HepG2 (cell line): ENCODE data around the gene MGA. TPM values are rescaled to one million over a fixed set of nuclear protein-coding genes. Genes with fewer than 3 reads are reported as not detected.

Source experiments
- ATAC-seq: fragments of 200-7000 bp; cut with Tn5 transposase; 3 replicates; pipeline ENCODE4 v1.9.1; 2020; ENCODE audit warnings: mild to moderate bottlenecking, moderate library complexity
- BruUV-seq: library from RNA; stranded (reverse); fragments of 400-500 nt; replicated peaks from 2 replicates; lab custom pipeline; 2021; lab: Mats Ljungman, UMichigan
- CTCF ChIA-PET: fragments of 300-600 bp; formaldehyde crosslinking; extraction: SDS; loops from one replicate; lab custom pipeline; 2021; ENCODE audit warnings: low total read pairs, inconsistent platforms, low intra/inter-chr PET ratio; lab: Yijun Ruan, JAX
- POLR2A ChIA-PET: fragments of 350-600 bp; sonication (Branson Sonifier 250); formaldehyde crosslinking; loops from one replicate; lab custom pipeline; 2020; ENCODE audit warnings: antibody characterized with exemption, inconsistent platforms; lab: Yijun Ruan, JAX
- DNase-seq: peaks from one replicate; pipeline ENCODE4 v3.0.0-alpha.2; 2015; ENCODE audit warnings: low spot score
- FAIRE-seq: peaks from 3 replicates; lab custom pipeline; 2011; peaks lifted over from hg19 to GRCh38; lab: Jason Lieb, UNC
- H2AFZ ChIP-seq: one replicate; pipeline ENCODE4 v1.6.1; 2011; ENCODE audit warnings: low read length, inconsistent platforms
- H3K27ac ChIP-seq: fragments of 300-600 bp; 3 replicates; pipeline ENCODE4 v1.8.0; 2011; ENCODE audit warnings: mixed run types, mild to moderate bottlenecking, mixed read lengths, low read length, inconsistent platforms; ENCODE audit not compliant: insufficient read depth; ENCODE audit errors: extremely low read length
- H3K27me3 ChIP-seq, 2 experiments: fragments of 200-600 bp in 1 of 2; 2 replicates in 1 of 2; 3 replicates in 1 of 2; pipeline versions ENCODE4 v1.6.0 to v1.8.0; 2011; ENCODE audit warnings: low read length in 2 of 2, mild to moderate bottlenecking in 2 of 2, moderate library complexity in 2 of 2, inconsistent platforms in 1 of 2; ENCODE audit not compliant: insufficient read depth in 2 of 2, control insufficient read depth in 1 of 2
- H3K36me3 ChIP-seq, 2 experiments: fragments of 200-600 bp in 1 of 2; replicated peaks in 1 of 2; 2 replicates in 1 of 2; 3 replicates in 1 of 2; pipeline versions ENCODE4 v1.5.1 to v1.8.0; 2011; ENCODE audit warnings: low read length in 2 of 2, inconsistent platforms in 1 of 2; ENCODE audit not compliant: insufficient read depth in 2 of 2, control insufficient read depth in 1 of 2
- H3K4me1 ChIP-seq: 2 replicates; pipeline ENCODE4 v1.5.1; 2012; ENCODE audit warnings: low read length, inconsistent platforms; ENCODE audit not compliant: insufficient read depth
- H3K4me2 ChIP-seq: 2 replicates; pipeline ENCODE4 v1.6.0; 2011; ENCODE audit warnings: low read depth, low read length, inconsistent platforms
- H3K4me3 ChIP-seq, 3 experiments: fragments of 200-600 bp in 1 of 3; sonication (generic), shearing (Covaris generic) in 1 of 3; replicated peaks in 1 of 3; 2 replicates each; pipeline ENCODE4 v1.5.1; 2011 to 2016; ENCODE audit warnings: low read length in 3 of 3, inconsistent platforms in 2 of 3, low read depth in 2 of 3, mild to moderate bottlenecking in 2 of 3, control low read depth in 1 of 3, mixed read lengths in 1 of 3; ENCODE audit not compliant: insufficient read depth in 1 of 3
- H3K79me2 ChIP-seq: one replicate; pipeline ENCODE4 v1.6.1; 2011; ENCODE audit warnings: low read length, inconsistent platforms; ENCODE audit not compliant: insufficient read depth
- H3K9ac ChIP-seq: 2 replicates; pipeline ENCODE4 v1.6.0; 2011; ENCODE audit warnings: mild to moderate bottlenecking, low read depth, low read length, inconsistent platforms; ENCODE audit not compliant: insufficient read depth
- H3K9me3 ChIP-seq: 2 replicates; pipeline ENCODE4 v1.5.1; 2012; ENCODE audit warnings: mild to moderate bottlenecking, low read length
- H4K20me1 ChIP-seq: 2 replicates; pipeline ENCODE4 v1.6.0; 2011; ENCODE audit warnings: inconsistent platforms, mild to moderate bottlenecking, low read length, moderate library complexity; ENCODE audit not compliant: insufficient read depth
- ATM ChIP-seq: fragments of 450-650 bp; IDR thresholded peaks from 2 replicates; pipeline ENCODE4 v1.7.1; 2017; ENCODE audit warnings: mild to moderate bottlenecking, borderline replicate concordance
- FOXC1 ChIP-seq: sonication (generic); formaldehyde crosslinking; IDR thresholded peaks from 2 replicates; pipeline ENCODE4 v1.8.0; 2022; ENCODE audit warnings: mild to moderate bottlenecking, missing genetic modification reagents, borderline replicate concordance
- HES4 ChIP-seq: sonication (generic); formaldehyde crosslinking; IDR thresholded peaks from 2 replicates; pipeline ENCODE4 v1.9.0; 2021; ENCODE audit warnings: mild to moderate bottlenecking, missing genetic modification reagents, borderline replicate concordance
- ZBTB42 ChIP-seq: sonication (generic); formaldehyde crosslinking; IDR thresholded peaks from 2 replicates; pipeline ENCODE4 v1.5.0; 2020; ENCODE audit warnings: mild to moderate bottlenecking, missing genetic modification reagents
- ZNF33B ChIP-seq: sonication (generic); formaldehyde crosslinking; IDR thresholded peaks from 2 replicates; pipeline ENCODE4 v1.5.1; 2020; ENCODE audit warnings: mild to moderate bottlenecking, missing genetic modification reagents
- ZNF383 ChIP-seq: sonication (generic); formaldehyde crosslinking; IDR thresholded peaks from 2 replicates; pipeline ENCODE4 v1.4.0; 2020; ENCODE audit warnings: missing genetic modification reagents, mild to moderate bottlenecking, borderline replicate concordance
- ZNF441 ChIP-seq: sonication (generic); formaldehyde crosslinking; IDR thresholded peaks from 2 replicates; pipeline ENCODE4 v1.7.0; 2021; ENCODE audit warnings: missing genetic modification reagents, borderline replicate concordance
- ZNF772 ChIP-seq: sonication (generic); formaldehyde crosslinking; IDR thresholded peaks from 2 replicates; pipeline ENCODE4 v1.5.0; 2020; ENCODE audit warnings: mild to moderate bottlenecking, missing genetic modification reagents
- ZSCAN30 ChIP-seq: sonication (generic); formaldehyde crosslinking; IDR thresholded peaks from 2 replicates; pipeline ENCODE4 v1.5.0; 2020; ENCODE audit warnings: mild to moderate bottlenecking, missing genetic modification reagents
- WGBS: methylation state at CpG from one replicate; pipeline ENCODE4 v1.1.6; 2017; ENCODE audit warnings: low lambda C conversion rate; 5-methylcytosine and 5-hydroxymethylcytosine counted together
- in situ Hi-C: cut with HindIII; loops from 2 replicates; pipeline ENCODE4 v1.10.0; 2017; ENCODE audit warnings: low pct_unique_long_range_greater_than_20kb; ENCODE audit not compliant: extremely low pct_ligation_motif_present
- intact Hi-C: fragments of 100-400 bp; cut with micrococcal nuclease; formaldehyde crosslinking; loops from one replicate; pipeline ENCODE4 v1.10.0; 2022; ENCODE audit not compliant: unreplicated experiment
- polyA plus RNA-seq, 8 experiments: library from polyadenylated mRNA; depleted of rRNA in 3 of 8; stranded (reverse) in 7 of 8; unstranded in 1 of 8; fragments of >200 nt; fragmentation: Illumina TruSeq in 4 of 8; extraction: Trizol in 4 of 8; gene quantifications; 2 replicates each; pipeline versions ENCODE4 v1.2.1 to v1.2.3, GENCODE V29; 2011 to 2016; ENCODE audit warnings: low read depth in 4 of 8, missing spikeins in 1 of 8, mixed read lengths in 1 of 8; ENCODE audit not compliant: insufficient read depth in 1 of 8
- total RNA-seq, 5 experiments: library from RNA; depleted of rRNA; stranded (reverse); fragments of >200 nt; fragmentation: Illumina TruSeq; extraction: Trizol; gene quantifications; 2 replicates each; pipeline ENCODE4 v1.2.3, GENCODE V29; 2016; ENCODE audit warnings: low read depth in 1 of 5
- TF ChIP-seq, protein P1 (sequence below): sonication (generic); formaldehyde crosslinking; IDR thresholded peaks from 2 replicates; pipeline ENCODE4 v1.4.0; 2020; ENCODE audit warnings: missing genetic modification reagents, mild to moderate bottlenecking, borderline replicate concordance
- TF ChIP-seq, protein P2 (sequence below): fragments of 450-650 bp; IDR thresholded peaks from 2 replicates; pipeline ENCODE4 v1.6.1; 2017; ENCODE audit warnings: mild to moderate bottlenecking
- TF ChIP-seq, protein P3 (sequence below): sonication (generic); formaldehyde crosslinking; IDR thresholded peaks from 2 replicates; pipeline ENCODE4 v1.5.0; 2020; ENCODE audit warnings: missing genetic modification reagents
- TF ChIP-seq, protein P4 (sequence below), 2 experiments: sonication (generic) in 1 of 2; formaldehyde crosslinking in 1 of 2; IDR thresholded peaks; 2 replicates each; pipeline versions ENCODE4 v1.4.0 to v1.6.1; 2016 to 2020; ENCODE audit warnings: borderline replicate concordance in 1 of 2, low read depth in 1 of 2, mild to moderate bottlenecking in 1 of 2, missing genetic modification reagents in 1 of 2

MGA gene
- total and polyA plus RNA-seq, 2 of the 13 experiments (the other 11 are each of a cell fraction or from before 2014, with no cell fraction given): 5.3 to 59.0 TPM

- no peak overlapping the region for H3K4me2 ChIP-seq
- in situ Hi-C loops: no loop called here
- no peak for TF ChIP-seq ZBTB42
- TF ChIP-seq, protein P1, sequence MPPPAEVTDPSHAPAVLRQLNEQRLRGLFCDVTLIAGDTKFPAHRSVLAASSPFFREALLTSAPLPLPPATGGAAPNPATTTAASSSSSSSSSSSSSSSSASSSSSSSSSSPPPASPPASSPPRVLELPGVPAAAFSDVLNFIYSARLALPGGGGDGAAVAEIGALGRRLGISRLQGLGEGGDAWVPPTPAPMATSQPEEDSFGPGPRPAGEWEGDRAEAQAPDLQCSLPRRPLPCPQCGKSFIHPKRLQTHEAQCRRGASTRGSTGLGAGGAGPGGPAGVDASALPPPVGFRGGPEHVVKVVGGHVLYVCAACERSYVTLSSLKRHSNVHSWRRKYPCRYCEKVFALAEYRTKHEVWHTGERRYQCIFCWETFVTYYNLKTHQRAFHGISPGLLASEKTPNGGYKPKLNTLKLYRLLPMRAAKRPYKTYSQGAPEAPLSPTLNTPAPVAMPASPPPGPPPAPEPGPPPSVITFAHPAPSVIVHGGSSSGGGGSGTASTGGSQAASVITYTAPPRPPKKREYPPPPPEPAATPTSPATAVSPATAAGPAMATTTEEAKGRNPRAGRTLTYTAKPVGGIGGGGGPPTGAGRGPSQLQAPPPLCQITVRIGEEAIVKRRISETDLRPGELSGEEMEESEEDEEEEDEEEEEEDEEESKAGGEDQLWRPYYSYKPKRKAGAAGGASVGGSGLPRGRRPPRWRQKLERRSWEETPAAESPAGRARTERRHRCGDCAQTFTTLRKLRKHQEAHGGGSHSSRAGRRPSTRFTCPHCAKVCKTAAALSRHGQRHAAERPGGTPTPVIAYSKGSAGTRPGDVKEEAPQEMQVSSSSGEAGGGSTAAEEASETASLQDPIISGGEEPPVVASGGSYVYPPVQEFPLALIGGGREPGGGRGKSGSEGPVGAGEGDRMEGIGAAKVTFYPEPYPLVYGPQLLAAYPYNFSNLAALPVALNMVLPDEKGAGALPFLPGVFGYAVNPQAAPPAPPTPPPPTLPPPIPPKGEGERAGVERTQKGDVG (CRISPR knock-in tag): no peak
- TF ChIP-seq, protein P2, sequence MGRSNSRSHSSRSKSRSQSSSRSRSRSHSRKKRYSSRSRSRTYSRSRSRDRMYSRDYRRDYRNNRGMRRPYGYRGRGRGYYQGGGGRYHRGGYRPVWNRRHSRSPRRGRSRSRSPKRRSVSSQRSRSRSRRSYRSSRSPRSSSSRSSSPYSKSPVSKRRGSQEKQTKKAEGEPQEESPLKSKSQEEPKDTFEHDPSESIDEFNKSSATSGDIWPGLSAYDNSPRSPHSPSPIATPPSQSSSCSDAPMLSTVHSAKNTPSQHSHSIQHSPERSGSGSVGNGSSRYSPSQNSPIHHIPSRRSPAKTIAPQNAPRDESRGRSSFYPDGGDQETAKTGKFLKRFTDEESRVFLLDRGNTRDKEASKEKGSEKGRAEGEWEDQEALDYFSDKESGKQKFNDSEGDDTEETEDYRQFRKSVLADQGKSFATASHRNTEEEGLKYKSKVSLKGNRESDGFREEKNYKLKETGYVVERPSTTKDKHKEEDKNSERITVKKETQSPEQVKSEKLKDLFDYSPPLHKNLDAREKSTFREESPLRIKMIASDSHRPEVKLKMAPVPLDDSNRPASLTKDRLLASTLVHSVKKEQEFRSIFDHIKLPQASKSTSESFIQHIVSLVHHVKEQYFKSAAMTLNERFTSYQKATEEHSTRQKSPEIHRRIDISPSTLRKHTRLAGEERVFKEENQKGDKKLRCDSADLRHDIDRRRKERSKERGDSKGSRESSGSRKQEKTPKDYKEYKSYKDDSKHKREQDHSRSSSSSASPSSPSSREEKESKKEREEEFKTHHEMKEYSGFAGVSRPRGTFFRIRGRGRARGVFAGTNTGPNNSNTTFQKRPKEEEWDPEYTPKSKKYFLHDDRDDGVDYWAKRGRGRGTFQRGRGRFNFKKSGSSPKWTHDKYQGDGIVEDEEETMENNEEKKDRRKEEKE: no peak
- TF ChIP-seq ZNF33B (CRISPR knock-in tag): no peak
- TF ChIP-seq, protein P3, sequence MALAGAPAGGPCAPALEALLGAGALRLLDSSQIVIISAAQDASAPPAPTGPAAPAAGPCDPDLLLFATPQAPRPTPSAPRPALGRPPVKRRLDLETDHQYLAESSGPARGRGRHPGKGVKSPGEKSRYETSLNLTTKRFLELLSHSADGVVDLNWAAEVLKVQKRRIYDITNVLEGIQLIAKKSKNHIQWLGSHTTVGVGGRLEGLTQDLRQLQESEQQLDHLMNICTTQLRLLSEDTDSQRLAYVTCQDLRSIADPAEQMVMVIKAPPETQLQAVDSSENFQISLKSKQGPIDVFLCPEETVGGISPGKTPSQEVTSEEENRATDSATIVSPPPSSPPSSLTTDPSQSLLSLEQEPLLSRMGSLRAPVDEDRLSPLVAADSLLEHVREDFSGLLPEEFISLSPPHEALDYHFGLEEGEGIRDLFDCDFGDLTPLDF (CRISPR knock-in tag): no peak
- TF ChIP-seq ZNF772 (CRISPR knock-in tag): no peak
- no peak for TF ChIP-seq ZNF441 (CRISPR knock-in tag)
- TF ChIP-seq HES4: no peak
- TF ChIP-seq FOXC1 (CRISPR knock-in tag): no peak
- TF ChIP-seq ATM: no peak
- TF ChIP-seq ZSCAN30: no peak
- TF ChIP-seq, protein P4, sequence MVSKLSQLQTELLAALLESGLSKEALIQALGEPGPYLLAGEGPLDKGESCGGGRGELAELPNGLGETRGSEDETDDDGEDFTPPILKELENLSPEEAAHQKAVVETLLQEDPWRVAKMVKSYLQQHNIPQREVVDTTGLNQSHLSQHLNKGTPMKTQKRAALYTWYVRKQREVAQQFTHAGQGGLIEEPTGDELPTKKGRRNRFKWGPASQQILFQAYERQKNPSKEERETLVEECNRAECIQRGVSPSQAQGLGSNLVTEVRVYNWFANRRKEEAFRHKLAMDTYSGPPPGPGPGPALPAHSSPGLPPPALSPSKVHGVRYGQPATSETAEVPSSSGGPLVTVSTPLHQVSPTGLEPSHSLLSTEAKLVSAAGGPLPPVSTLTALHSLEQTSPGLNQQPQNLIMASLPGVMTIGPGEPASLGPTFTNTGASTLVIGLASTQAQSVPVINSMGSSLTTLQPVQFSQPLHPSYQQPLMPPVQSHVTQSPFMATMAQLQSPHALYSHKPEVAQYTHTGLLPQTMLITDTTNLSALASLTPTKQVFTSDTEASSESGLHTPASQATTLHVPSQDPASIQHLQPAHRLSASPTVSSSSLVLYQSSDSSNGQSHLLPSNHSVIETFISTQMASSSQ (IDR thresholded peaks at IDR 0.05; ENCODE audit: low read depth): no peak
- TF ChIP-seq, protein P4 (CRISPR knock-in tag; IDR thresholded peaks at IDR 0.05; ENCODE audit: borderline replicate concordance): no peak
- no peak for TF ChIP-seq ZNF383
These were observed 28.5 kb downstream of the MGA start for GRCh38 chr15:41688671-41689070.

More at GRCh38 chr15:41688671-41689070, 28.5 kb downstream of the MGA start:
- Histone ChIP-seq H3K9ac (no peak overlapping the region), H3K4me3 (no peak overlapping the region), H3K27ac (no peak overlapping the region), H4K20me1 (peaks cover 16% of the 10 kb centered on the region), H3K36me3 (no peaks in the 10 kb centered on the region), H3K79me2 (peaks cover 92% of the 10 kb centered on the region), H3K4me1 (peaks cover 63% of the 10 kb centered on the region), H2AFZ (no peak overlapping the region), H3K9me3 (no peaks in the 10 kb centered on the region), H3K27me3 (no peaks in the 10 kb centered on the region)
- BruUV-seq: no TSS peak
- 80% methylated on average over 2 of the region's 2 CpGs for WGBS
- no peak for FAIRE-seq
- ChIA-PET POLR2A (no interaction called here), CTCF (no interaction called here)
- intact Hi-C loops: no loop called here
- DNase-seq: no peak
- no peak for ATAC-seq
